Effector memory CD4-positive, alpha-beta T cell (primary cell): ENCODE results near the gene SLC39A2.

ENCODE experiments used
- DNase-seq, 3 donors: peaks; one replicate each; pipeline ENCODE4 v3.0.0-alpha.2; 2020
- H3K27ac ChIP-seq: 2 replicates; pipeline ENCODE4 v1.7.0; 2013; ENCODE audit warnings: mild to moderate bottlenecking, low read length, moderate library complexity; ENCODE audit not compliant: insufficient read depth, poor library complexity, severe bottlenecking
- H3K27me3 ChIP-seq: replicated peaks from 2 replicates; pipeline ENCODE4 v1.7.0; 2013; ENCODE audit warnings: mild to moderate bottlenecking, low read length; ENCODE audit not compliant: insufficient read depth, control insufficient read depth, poor library complexity, severe bottlenecking
- H3K36me3 ChIP-seq: 2 replicates; pipeline ENCODE4 v1.7.0; 2013; ENCODE audit warnings: mild to moderate bottlenecking, low read length, moderate library complexity; ENCODE audit not compliant: control insufficient read depth, insufficient read depth
- H3K4me1 ChIP-seq: 2 replicates; pipeline ENCODE4 v1.7.0; 2013; ENCODE audit warnings: low read length, mild to moderate bottlenecking; ENCODE audit not compliant: control insufficient read depth, insufficient read depth, poor library complexity, severe bottlenecking
- H3K4me3 ChIP-seq: 2 replicates; pipeline ENCODE4 v1.7.0; 2013; ENCODE audit warnings: low read length, low read depth, mild to moderate bottlenecking; ENCODE audit not compliant: insufficient read depth, poor library complexity, severe bottlenecking
- H3K9me3 ChIP-seq: 2 replicates; pipeline ENCODE4 v1.7.0; 2013; ENCODE audit warnings: mild to moderate bottlenecking, low read length, moderate library complexity; ENCODE audit not compliant: control insufficient read depth

Gene SLC39A2

DNA sequence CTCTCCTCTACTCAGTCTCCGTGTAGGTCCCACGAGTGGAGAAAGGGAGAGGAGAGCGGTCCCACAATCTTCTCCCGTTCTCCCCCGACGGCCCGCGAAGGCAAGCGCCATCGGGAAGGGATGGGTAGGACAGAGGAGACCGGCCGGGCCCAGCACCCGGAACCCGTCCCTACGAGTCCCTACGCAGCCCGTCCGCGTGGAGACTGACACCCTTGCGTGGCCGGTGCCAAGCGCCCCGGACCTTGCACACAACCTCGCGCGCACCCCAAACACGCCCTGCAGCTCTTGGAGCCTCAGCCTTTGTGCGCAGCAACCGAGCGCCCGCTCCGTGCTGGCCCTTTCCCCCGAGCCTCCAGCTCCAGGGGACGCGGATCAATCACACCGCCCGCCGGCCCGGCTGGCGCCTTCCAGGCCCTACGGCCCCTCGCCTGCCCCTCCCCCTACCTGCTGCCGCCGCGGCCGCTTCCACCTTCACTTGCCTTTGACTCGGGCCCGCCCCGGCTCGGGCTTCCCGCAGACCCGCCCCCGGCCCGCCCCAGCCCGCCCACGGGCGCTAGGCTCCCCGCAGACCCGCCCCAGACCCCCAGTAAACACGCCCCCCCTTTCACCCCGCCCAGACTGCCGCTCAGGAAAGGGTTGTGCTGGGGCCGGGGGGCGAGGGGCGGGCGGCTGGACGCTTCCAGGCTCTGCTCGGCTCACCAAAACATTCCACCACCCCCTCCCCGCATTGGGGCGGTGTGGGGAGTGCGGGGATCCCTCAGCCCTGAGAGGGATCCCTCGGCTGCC is 25.7 kb downstream of the SLC39A2 start, which contains the start of gene NDRG2:
Gene NDRG2 (minus strand): TSS at position 477 of the 786 bp plus-strand sequence. CDS start 1,746 bp downstream, outside the sequence.
- Histone ChIP-seq H3K27me3 (no peaks in the 10 kb centered on the region), H3K4me3 (peak within 1 kb of the TSS; percentile 82), H3K36me3 (no peaks in the 10 kb centered on the region), H3K27ac (peak within 1 kb of the TSS; percentile 50), H3K4me1 (peaks cover 18% of the 10 kb centered on the region), H3K9me3 (no peaks in the 10 kb centered on the region)
- DNase-seq: peak; percentile 70 to 76 (median 72)

DNA sequence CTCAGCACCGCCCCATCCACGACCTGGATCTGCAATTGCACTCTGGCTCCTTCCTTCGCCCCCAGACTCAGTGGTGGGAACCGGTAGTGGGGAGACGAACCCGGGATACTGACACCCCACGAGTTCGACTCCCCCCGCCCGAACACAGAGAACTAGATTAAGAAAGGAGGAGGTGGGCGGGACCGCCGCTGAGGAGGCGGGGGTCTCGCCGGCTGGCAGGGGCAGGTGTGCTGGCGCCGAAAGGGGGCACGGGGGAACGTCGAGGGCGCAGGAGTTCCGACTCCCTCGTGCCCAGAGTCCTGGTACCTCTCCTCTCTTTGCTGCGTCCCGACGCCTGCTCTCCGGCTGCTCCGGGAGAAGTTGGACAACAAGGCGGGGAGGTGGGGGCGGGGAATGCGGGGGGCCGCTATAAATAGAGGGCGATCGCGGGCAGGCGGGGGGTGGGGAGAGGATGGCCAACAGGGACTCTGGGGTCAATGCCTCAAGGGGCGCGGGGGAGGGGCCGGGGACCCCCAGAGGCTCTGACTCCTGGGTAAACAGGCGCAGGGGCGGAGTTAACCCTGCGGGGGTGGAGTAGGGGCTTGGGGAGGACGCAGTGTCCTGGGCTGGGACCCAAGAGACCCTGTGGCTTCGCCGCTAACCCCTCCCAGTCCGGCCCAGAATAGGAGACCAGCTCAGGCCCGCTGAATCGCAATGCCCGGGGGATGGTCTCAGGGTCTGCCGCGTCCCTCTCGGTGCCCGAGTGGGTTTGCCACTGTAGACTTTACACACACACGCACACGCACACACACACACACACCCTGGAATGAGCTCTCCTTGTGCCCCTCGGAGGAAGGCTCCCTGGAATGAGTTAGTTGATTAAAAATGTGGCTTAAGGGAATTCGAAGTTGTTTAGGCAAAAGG is 26.5 kb downstream of the SLC39A2 start:
- Histone ChIP-seq H3K4me1 (peaks cover 18% of the 10 kb centered on the region), H3K36me3 (no peaks in the 10 kb centered on the region), H3K4me3 (peak overlapping the region; percentile 82), H3K27me3 (no peaks in the 10 kb centered on the region), H3K9me3 (no peaks in the 10 kb centered on the region), H3K27ac (no peak overlapping the region)
- peak in 1 of 3 donors; percentile 12 for DNase-seq

DNA sequence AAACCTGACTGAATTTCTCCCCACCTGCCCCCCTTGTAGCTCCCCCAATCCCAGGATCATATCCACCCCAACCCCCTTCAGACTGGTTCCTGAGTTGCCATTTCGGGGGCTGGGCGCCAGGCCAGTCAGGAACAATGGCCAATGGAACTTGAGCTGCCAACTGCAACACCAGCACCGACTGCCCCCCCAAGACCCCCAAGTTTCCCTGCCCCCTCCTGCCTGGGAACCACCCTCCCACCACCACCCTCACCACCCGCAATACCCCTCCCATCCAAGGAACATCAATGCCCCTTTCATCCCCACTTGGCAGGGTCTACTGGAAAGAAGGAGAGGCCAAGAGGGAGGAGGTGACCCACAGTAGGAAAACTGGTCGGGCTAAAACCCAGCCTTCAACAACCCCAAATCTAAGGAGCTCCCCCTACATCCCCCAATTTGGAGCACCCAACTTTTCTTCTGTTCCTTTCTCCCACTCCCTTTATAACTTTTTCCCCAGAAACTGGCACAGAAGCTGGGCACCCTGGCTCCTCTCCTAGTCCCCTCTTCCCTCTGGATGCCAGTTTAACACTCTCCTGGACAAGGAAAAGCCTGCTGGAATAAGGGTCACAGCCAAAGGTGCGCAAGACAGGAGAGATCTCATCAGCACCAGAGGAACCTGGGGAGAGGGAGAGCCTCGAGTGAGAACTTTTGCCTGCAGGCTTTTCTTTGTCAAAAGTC is 27.3 kb downstream of the SLC39A2 start:
- DNase-seq: no peak
- H3K36me3 ChIP-seq: no peaks in the 10 kb centered on the region
- H3K9me3 ChIP-seq: no peaks in the 10 kb centered on the region
- H3K4me1 ChIP-seq: peaks cover 18% of the 10 kb centered on the region
- H3K27me3 ChIP-seq: no peaks in the 10 kb centered on the region
- no peak overlapping the region for H3K4me3 ChIP-seq
- H3K27ac ChIP-seq: no peak overlapping the region

DNA sequence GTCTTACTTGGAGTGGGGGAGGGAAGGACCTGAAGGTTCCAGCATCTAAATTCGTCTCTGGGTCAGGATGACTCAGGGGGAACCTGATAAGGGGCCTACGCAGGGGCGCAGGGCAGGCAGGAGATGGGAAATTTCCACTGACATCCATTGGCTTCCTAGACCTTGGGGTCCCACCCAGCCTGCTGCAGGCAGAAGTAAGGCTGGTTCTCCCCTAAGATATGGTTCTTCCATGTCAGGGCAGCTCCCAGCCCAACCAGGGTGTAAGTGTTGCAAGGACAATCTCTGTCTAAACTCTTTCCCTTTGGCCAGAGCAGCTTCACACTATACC is 27.9 kb downstream of the SLC39A2 start:
- Histone ChIP-seq H3K9me3 (no peaks in the 10 kb centered on the region), H3K27ac (no peak overlapping the region), H3K27me3 (no peaks in the 10 kb centered on the region), H3K4me3 (no peak overlapping the region), H3K4me1 (peaks cover 18% of the 10 kb centered on the region), H3K36me3 (no peaks in the 10 kb centered on the region)
- no peak for DNase-seq

DNA sequence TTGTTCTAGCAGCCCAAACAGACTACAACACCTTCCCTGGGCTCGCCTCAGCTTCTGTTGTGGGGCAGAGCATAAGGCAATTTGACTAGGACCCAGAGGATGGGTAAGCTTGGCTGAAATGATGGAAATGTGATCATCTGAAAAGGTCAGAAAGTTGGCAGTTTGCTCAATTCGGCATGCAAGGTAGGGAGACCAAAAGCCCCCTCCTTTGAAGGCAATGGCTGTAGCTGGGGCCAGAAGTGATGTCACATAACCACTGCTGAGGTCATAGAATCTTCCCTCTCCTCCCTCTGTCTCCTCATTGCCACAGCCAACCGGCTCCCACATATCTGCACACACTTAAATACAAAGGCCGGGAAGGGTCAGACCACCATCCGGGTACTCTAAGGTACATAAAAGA is 30.8 kb downstream of the SLC39A2 start, which contains the start of gene TPPP2:
Gene TPPP2 (plus strand): TSS at position 301 of the 400 bp plus-strand sequence. CDS start 365 bp downstream, outside the sequence.
- Histone ChIP-seq H3K9me3 (no peaks in the 10 kb centered on the region), H3K36me3 (no peaks in the 10 kb centered on the region)

DNA sequence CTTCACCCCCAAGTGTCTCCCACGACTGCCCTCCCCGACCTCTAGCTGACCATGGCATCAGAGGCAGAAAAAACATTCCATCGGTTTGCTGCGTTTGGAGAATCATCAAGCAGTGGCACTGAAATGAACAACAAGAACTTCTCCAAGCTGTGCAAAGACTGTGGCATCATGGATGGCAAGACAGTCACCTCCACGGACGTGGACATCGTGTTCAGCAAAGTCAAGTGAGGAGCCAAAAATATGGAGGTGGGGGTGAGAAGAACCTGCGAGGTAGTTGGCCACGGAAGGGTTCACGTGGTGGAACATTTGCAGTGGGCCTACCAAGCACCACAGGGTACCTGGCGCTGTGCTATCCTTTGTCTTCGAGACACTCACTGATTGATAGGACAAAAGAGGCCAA is 31.4 kb downstream of the SLC39A2 start:
- no peak for DNase-seq
- Histone ChIP-seq H3K27ac (no peak overlapping the region), H3K4me3 (no peak overlapping the region), H3K9me3 (no peaks in the 10 kb centered on the region), H3K4me1 (peaks cover under 1% of the 10 kb centered on the region), H3K27me3 (no peaks in the 10 kb centered on the region), H3K36me3 (no peaks in the 10 kb centered on the region)

More for the DNA sequence above, 30.8 kb downstream of the SLC39A2 start, which contains the start of gene TPPP2:
- peaks cover 4% of the 10 kb centered on the region for H3K4me1 ChIP-seq
- H3K4me3 ChIP-seq: no peak within 1 kb of the TSS
- H3K27ac ChIP-seq: no peak within 1 kb of the TSS
- no peaks in the 10 kb centered on the region for H3K27me3 ChIP-seq
- DNase-seq: no peak

DNA sequence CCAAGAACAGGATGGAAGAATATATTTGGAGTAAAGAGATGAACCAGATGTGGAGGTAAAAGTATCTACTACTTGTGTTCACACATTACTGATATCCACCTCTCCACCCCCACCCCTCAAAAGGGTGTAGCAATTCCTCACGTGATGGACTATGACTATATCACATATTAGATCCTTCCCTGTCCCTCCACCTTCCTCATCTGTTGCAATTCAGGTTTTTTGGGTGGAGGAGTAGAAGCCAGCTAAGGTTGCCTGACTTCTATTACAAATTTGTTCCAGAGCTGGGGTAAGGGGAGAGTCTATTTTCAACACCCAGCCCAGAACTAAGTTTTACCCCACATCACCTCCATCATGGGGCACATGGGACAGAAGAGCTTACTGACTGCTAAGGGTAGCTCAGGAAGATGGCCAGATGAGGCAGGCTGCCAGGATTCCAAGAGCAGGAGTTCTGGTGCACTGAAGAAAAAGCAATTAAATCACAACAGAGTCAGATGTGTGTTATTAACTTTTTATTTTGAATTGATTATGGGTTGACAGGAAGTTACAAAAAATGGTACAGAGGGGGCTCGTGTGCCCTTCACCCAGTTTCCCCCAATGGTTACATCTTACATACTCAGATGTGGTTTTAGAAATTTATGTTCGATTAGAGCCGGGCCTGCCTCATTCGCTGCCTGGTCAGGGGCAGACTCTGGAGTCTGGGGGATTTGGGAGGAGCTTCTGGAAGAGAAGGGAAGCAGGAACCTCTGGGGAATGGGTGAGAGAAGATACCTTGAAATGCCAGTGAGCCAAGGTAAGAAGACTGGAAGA is 33.4 kb downstream of the SLC39A2 start:
- Histone ChIP-seq H3K27ac (no peak overlapping the region), H3K4me1 (no peaks in the 10 kb centered on the region), H3K36me3 (no peaks in the 10 kb centered on the region), H3K9me3 (no peaks in the 10 kb centered on the region), H3K4me3 (no peak overlapping the region), H3K27me3 (no peaks in the 10 kb centered on the region)
- DNase-seq: no peak

DNA sequence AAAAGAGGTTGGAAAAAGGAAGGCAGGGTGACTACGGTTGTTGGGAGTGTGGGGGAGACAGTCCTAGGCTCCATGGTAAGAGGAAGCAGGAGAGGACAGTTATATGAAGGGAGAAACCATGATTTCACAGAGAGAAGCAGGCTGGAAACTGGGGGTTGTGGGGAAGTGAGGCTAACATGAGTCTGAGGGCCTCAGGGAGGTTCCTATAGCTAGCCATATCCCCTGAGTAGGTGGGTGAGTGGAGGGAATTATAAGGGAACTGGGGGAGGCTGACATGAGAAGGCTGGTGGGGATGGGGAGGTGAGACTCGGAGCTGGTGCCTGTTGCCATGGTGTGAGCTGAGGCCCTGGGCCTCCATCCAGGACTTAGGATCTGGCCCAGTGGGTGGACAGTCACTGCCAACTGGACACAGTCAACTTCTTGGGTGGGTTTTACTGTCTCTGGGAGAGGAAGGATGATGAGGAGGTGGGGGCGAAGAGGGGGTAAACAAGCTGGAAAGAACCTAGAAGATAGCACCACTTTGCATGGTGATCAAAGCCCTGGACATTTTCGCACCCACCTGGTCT is 34.1 kb downstream of the SLC39A2 start:
- H3K27ac ChIP-seq: no peak overlapping the region
- H3K4me1 ChIP-seq: no peaks in the 10 kb centered on the region
- H3K27me3 ChIP-seq: no peaks in the 10 kb centered on the region
- no peaks in the 10 kb centered on the region for H3K9me3 ChIP-seq
- H3K36me3 ChIP-seq: no peaks in the 10 kb centered on the region
- no peak for DNase-seq
- no peak overlapping the region for H3K4me3 ChIP-seq

DNA sequence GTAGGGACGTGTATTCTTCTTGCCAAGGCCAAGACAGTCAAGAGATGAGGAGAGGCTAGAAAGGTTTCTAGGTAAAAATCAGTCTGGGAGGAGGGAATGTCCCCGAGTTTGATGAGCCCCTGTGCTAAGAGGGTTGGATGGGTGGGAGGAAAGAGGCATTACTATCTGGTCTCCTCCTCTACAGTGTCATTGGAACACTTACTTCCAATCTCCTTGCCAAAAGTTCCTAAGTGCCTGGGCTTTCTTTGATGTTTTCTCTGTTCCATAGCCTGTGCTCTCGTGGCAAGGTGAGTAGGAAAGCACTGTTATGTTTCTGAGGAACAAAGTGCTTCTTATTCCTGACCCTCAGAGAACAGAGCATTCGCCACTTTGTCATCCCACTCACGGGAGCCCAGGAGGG is 35.6 kb downstream of the SLC39A2 start, which contains the start of gene RNASE13:
Gene RNASE13 (minus strand): TSS at position 101 of the 400 bp plus-strand sequence. CDS start 519 bp downstream, outside the sequence.
- H3K27me3 ChIP-seq: no peaks in the 10 kb centered on the region
- H3K9me3 ChIP-seq: no peaks in the 10 kb centered on the region
- no peaks in the 10 kb centered on the region for H3K36me3 ChIP-seq
- H3K4me3 ChIP-seq: no peak within 1 kb of the TSS
- H3K27ac ChIP-seq: no peak within 1 kb of the TSS
- H3K4me1 ChIP-seq: no peaks in the 10 kb centered on the region
- no peak for DNase-seq
